NCI-H1436 treated with DMSO at 0.1 percent for 48 hours (cell line): ENCODE results near the gene MLKL.

Source experiments
- DNase-seq: peaks from one replicate; lab custom pipeline; 2025; lab: John Stamatoyannopoulos, UW

Gene MLKL

DNA sequence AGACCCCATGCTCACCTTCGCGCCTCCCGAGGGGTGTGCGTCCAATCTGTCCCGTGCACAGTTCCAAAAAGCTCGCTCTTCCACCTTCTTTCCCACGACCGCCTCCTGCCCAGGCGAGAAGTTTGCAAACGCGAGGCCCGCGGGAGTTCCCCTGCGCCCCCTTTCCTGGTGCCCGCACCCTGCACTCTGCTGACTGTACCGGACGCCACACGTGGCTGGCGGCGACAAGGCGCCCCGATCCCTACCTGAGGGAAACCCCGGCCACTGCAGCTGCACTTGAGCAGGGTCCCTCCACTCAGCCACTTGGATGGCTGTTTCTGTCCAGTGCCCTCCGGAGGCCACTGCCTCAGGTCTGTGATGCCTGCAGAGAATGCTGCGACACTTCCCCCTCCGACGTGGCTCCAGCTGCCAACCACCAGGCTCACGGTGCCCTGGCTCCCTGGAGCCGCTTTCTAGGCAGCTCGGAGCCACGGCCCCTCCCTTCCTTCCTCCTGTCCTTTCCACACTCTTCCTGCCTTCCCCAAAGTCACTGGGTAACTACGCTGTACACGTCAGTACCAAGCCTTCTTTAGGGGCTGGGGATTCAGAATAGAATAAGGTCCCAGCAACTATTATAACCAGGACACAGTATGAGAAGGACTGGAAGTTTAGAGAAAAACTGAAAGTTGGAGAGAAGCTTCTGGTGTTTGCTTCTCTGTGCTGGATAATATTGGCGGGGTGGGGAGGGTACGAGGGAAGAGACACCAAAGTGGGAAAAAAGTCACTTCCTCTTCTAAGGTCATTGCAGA lies at the start of gene MLKL:
MLKL (minus strand) TSS at position 425 of the 788 bp plus-strand sequence. CDS start 5,105 bp downstream, outside the sequence.
- no peak for DNase-seq

DNA sequence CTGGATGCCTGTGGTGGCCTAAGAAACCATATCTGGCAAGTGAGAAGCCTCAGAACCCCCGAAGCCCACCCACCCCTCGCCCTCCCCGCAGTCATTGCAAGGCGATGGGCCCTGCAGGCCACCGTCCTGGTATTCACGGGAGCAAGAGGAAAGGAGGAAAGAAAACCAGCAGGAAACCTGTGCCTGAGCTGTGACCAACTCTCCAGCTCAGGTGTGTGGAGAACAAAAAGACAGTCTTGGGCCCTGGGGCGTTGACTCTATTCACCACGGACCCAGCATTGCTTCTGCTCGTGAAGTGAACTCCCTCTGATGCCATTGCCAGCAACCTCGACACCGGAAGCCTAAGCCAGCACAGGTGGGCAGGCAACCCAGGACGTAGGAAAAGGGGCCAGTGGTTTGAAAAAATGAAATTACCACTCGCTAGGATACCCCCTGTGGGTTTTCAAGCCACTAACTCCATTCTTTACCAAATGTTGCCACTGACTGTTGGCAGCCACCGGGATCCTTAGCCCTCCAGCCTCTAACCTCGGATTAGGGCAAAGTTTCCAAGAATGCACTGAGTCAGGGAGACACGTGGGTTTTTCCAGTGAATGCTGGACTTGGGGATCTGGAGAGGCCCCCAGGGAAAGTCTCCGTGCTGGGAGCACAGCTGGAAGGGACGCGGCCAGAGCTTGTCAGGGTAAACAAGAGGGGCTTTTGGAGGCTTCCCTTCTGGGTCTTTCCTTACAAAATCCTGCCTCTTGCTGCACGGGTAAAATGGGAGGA lies 48.8 kb upstream of the MLKL start:
- no peak for DNase-seq

DNA sequence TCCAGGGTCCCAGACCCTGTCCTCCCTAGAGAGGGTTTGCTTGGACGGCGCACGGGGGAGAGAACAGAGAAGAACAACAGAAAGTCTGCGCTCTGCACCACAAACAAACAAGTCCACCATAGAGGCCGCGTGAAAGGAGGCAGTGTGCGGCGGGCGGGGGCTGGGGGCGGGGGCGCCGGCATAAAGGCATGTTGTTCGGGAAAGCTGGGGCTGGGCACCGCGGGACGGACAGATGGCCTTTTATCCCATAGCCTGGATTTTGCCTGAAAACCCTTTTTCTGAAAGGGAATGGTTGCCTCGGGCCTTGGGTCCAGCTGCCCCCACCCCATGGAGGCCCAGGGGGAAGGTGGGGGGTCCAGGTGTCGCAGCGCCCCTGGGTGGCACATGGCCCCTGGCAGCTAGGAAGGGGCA lies 48.0 kb upstream of the MLKL start:
- DNase-seq: no peak

DNA sequence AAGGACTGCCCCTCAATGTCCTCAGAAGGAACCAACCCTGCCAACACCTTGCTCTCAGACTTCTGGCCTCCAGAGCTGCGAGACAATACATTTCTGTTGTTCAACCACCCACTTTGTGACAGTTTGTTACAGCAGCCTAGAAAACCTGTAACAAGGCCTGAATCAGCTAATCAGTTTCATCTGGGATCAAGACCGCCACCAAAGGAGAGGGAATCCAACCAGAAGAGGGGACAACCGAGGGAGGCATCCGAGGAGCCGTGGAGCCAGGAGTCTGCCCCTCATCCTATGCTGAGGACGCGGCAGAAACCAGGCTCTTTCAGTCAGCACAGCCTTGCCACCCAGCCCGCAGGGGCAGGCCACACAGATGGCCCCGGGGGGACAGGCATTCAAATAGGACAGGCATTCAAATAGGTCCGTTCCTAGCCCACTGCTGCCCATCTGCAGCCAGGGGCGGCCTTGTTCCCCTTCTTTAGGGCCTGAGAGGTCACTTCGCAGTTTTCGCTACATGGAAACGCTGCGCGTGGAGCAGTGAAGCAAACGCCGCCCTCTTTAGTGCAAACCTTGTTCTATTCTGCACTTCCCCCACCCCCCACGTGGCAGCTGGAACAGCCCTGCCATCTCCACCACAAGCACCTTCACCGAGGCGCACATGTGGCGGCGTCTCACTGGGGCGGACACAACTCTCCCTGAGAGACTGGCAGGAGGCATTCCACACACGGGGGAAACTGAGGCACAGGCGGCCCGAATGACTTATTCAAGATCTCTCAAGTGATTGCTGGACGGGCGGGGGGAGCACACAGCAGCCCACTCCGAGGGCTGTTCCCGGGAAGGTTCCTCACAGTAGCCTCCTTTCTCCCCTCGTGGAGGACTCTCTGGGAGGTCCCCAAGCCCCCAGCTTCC lies 47.3 kb upstream of the MLKL start:
- no peak for DNase-seq

DNA sequence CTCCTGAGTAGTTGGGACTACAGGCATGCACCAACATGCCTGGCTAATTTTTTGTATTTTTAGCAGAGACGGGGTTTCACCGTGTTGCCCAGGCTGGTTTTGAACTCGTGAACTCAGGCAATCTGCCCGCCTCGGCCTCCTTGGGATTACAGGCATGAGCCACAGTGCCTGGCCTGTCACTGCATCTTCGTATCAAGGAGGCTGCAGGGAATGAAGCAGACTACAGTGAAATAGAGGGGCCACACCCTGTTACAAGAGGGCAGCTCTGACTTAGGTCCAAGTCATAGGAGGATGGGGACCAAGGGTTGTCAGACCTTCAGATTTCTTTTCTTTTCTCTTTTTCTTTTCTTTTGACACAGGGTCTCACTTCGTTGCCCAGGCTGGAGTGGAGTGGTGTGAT lies 45.3 kb upstream of the MLKL start:
- DNase-seq: no peak

DNA sequence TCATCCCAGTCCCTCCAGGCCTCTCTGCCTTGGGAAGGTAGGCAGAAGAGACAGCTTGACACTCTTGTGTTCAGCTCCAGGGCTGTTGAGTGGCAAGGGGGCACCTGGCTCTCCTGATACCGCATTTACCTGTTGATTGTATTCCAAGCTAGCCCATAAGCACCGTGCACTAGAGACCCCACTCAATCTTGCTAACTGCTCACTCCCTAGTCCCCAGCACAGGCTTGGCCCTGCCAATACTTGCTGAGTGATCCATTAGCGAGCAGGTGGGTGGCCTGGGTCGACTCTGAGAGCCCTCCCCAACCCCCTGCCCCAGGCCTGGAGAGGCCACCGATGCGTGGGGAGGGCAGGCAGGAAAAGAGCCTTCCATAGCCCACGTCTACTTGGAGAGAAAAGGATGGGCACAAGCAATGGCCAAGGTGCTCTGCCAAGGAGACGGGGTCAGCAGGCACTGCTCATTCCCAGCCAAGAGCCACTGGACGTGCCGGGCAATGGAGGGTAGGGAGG lies 44.5 kb upstream of the MLKL start:
- DNase-seq: no peak

DNA sequence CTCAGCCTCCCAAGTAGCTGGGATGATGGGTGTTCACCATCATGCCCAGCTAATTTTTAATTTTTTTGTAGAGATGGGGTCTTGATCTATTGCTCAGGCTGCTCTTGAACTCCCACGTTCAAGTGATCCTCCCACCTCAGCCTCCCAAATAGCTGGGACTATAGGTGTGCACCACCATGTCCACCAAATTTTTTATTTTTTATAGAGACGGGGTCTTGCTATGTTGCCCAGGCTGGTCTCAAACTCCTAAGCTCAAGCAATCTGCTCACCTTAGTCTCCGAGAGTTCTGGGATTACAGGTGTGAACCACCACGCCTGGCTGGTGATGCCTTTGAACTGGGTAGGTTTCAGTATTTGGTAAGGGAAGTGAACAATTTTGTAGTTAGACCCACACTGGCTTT lies 43.9 kb upstream of the MLKL start:
- DNase-seq: no peak

DNA sequence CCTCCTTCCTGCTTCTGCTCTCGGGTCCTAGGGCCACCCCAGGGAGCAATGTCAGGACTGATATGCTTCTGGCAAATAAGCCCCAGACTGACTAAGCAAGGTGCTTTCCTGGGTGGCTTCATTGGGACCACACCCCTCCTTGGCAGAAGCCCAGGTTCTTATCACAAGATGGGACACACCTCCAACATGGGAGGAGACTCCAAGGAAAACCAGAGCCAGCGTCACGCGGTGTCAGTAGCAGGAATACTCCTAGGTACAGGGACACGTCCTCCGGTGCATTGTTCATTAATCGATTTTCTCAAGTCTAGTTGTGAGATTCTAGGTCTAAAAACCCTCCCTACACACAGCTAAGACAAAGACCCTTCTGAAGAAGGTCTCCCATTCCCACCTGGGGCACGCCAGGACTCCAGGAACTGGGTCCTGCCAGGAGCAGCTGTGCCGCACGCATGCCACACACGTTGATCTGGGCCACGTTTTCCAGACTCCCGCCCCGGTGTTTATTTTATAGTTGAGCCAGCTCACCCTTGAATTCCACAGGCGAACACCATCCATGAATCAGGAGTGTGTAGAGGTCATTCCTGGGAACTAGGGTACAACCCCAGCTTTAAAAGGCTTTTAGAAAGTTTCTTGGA lies 43.1 kb upstream of the MLKL start:
- peak; percentile 5 for DNase-seq

DNA sequence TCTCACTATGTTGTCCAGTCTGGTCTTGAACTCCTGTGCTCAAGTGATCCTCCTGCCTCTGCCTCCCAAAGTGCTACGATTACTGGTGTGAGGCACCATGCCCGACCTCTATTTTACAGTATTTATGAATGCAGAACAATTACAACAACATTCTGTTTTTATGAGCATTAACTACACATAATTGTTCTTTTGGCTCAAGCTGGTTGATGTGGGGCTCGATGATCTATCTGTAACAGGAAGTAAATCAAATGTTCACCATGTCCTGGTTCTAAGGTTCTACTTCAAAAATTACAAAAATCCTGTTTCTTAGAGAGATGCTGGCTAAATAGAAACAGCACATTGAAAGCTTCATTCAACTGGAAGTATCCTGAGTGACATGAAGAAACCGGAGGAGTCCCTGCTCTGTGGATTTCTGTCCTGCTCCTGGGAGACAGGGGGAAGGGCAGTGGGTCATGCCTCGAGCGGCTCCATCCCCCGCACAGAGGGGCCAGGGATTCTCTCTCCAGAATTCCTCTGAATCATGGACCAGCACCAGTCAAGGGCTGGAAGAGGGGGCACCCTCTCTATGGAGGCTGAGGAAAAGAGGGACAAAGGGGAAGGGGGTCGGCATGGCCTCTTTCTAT lies 42.5 kb upstream of the MLKL start:
- DNase-seq: no peak

DNA sequence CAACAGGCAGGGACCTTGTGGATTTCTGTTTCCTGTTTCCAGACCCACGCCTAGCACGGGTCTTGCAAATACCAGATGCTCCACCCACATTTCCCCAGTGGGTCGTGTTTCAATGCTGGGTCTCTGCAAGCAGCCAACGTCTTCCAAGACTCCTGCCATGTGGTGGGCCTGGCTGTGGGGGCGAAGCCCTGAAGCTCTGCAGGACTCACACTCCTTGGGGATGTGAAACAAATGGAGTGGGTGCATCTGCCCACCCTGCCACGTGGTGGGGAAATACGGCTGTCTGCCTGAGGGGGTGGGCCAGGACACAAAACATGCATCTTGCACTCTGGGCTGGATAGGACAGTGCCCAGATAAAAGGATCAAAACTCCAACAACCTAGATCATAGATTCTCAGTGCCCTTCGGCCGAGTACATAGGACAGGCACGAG lies 41.4 kb upstream of the MLKL start:
- DNase-seq: no peak

DNA sequence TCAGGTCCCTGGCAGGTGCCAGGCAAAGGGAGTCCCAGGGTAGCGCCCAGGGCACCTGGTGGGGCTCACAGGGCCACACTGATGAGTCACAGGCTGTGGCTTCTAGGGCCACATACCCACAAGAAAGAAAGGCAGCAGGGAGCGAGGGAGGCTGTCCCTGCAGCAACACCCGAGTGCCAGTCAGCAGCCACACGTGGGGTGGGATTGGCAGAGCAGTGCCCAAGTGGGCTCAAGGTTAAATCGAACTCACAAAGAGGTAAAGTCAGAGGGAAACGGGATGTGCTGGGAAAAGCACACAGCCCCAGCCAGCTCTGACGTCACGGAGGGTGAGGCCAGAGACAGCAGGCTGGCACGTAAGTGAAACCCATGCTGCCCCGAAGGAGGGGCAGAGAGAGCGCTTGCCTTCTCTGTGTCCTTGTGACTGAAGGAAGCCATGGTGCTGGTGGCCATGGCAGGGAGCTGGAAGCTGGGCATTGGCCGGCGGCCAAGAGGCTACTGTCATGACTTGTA lies 40.2 kb upstream of the MLKL start:
- no peak for DNase-seq

DNA sequence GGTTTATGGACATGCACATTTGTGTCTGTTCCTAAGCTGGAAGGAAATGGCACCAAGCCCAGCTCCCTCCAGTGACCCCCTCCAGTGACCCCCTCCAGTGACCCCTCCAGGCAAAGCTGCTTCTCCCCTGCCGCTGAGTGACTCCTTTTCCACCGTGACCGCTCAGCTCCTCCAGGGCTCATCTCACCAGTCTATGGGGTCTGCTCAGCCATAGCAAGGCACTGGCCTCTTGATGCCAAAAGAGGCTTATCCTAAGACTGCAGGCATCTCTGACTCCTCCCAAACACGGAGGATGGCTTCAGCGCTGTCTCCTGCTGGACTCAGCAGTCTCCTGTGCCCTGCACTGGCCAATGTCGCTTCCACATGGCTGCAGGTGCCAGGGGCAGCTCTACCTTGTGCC lies 38.6 kb upstream of the MLKL start:
- DNase-seq: no peak

DNA sequence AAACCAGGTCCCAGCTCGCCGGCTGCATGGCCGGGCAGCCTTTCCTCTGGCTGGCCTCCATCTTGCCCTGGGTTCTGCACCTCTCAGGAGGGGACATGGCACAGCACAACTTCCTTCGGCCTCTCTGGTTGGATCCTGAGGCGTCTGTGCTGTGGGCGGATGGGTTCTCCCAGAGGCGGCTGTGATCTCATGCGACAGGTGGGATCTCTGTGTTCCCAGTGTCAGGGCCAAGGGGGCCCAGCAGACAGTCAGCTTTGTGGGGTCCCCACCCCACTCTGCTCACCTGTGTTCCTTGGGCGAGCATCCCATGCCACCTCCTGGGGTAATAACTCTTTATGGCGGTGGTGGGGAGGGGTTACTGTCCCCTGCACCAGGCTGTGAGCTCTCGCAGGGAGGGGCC lies 38.2 kb upstream of the MLKL start:
- DNase-seq: no peak

DNA sequence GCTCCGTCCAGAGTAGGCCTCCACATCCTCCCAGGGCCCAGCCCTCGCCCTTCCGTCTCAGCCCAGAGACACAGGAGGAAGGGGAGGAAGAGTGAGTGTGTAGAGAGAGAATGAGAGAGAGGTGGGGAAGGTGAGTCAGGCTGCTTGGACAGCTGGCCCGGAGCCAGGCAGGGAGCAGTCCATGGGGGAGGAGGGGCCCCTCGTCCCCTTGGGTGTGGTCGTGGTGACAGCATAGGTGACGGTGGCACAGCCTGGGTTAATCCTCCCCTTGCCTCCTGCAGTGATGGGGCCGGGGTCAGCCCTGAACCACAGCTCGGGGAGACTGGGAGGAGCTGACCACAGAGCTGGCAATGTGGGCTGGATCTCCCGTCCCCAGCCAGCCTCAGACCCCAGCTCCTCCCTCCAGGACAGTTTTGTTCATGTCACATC lies 37.5 kb upstream of the MLKL start:
- no peak for DNase-seq

DNA sequence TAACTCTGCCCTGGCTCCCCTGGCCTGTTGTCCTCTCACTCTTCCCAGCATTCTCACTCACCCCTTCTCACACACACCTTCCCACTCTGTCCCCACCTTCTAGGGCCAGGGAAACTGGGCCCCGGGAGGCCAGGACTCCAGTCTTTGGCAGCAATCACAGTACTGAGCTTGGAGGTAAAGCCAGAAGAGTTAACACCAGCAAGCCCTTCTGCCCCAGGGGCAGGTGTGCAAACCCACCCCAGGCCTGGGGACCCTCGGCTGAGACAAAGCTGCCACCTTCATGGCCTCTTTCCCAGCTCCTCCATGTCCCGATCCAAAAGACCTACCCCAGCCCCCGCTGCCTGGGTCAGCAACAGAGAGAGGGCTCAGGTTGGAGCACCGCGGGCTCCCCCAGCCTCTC lies 36.9 kb upstream of the MLKL start:
- DNase-seq: no peak

DNA sequence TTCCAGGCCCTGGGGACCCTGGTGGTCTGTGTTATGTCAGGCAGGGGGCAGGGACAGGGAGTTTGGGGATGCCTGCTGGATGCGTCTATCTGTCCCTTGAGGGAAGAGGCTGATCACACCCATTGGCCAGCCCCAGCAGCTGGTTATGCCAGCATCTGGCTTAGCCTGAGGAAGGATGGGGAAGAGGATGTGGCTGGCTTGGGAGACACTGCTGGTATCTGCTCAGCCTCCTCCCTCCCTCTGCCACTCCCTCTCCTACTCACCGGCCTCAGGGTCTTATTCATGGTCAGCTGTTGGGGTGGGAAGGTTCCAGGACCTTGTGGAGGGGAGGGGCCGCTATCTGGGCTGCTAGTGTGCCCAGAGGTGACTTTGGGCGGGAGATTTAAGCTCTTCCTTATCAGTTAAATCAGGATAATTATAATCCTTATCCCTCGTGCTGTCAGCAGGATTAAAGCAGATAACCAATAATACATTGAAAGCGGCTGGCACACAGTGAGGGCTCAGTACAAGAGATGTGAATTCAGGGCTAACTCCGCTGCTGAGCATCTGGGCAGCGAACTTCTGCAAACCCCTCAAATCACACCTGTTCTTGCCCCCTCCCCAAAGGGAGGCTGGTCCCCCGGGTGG lies 36.0 kb upstream of the MLKL start:
- DNase-seq: no peak

DNA sequence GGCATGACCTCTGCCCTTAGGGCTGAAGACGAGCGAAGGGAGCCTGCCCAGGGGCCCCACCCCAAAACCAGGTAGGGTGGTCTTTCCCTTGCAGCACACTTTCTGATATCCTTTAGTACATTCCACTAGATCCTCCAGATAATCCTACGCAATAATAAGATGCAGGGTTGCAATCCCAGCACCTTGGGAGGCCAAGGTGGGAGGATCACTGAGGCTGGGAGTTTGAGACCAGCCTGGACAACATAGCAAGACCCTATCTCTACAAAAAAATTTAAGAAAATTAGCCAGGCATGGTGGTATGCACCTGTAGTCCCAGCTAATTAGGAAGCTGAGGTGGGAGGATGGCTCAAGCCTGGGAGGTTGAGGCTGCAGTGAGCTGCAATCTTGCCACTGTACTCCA lies 34.9 kb upstream of the MLKL start:
- DNase-seq: no peak

DNA sequence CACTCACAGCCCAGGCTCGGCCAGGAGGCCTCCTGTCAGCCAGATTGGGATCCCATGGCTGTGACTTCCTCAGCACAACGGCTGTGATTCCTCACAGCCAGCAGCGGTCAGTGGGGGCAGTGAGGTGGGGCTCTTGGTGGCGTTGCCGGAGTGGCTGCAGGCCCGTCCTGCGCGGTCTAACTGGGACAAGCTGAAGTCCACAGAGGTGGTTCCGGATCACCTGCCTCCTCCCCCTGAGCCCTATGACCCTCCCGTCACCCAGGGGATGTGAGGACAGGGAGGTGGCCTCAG lies 34.4 kb upstream of the MLKL start:
- DNase-seq: no peak

DNA sequence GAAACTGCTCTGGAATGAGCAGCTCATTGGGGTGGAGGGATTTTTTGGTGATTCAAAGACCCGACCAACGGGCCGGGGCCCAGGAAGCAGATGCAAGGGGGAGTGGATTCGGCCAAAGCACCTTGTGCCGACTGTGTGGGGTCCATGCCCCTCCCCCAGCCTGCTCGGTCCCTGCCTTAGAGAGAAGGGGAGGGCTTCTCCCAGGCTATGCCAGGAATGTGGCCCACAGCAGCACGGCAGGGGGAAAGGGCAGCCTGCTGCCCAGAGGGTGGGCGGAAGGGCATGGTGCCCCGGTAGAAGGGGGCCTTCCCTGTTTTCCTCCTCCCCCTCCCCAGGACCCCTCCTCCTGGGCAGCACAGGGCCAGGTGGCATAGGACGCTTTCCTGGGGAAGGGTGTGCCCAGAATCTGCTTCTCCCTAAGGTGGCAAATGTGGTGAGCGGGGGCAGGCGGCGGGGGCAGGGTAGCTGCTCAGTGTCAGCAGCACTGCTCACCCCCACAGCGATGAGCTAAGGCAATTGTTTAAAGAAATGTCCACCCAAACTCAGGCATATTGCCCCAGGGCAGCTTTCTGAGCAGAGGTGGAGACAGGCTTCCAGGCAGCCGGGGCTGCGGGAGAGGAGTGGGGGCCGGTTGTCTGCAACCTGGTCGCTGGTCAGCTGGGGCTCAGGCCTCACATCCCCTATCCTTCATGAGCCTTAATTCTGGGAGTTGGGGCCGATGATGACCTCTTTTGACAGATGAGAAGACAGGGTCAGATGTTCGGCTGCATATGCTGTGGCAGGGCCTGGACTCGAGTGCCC lies 33.9 kb upstream of the MLKL start:
- no peak for DNase-seq
